GM12864 (cell line): ENCODE results near the gene NGB.
"Not testable (repeated sequence)": the region's sequence is repeated elsewhere in the genome, so short reads cannot be mapped to it uniquely, and the experiment has no call there.

Experiments
- DNase-seq: peaks from one replicate; pipeline ENCODE4 v3.0.0-alpha.2; 2011; ENCODE audit warnings: low read depth
- H3K4me3 ChIP-seq: 2 replicates; pipeline ENCODE4 v1.5.1; 2011; ENCODE audit warnings: mild to moderate bottlenecking, low read depth, low read length, control low read depth
- TF ChIP-seq, protein P1 (sequence below): IDR thresholded peaks from 2 replicates; pipeline ENCODE4 v1.5.1; 2011; ENCODE audit warnings: low read depth, mild to moderate bottlenecking, moderate library complexity, low read length, control low read depth, inconsistent platforms; ENCODE audit errors: missing control alignments

The NGB gene, protein sequence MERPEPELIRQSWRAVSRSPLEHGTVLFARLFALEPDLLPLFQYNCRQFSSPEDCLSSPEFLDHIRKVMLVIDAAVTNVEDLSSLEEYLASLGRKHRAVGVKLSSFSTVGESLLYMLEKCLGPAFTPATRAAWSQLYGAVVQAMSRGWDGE

DNA sequence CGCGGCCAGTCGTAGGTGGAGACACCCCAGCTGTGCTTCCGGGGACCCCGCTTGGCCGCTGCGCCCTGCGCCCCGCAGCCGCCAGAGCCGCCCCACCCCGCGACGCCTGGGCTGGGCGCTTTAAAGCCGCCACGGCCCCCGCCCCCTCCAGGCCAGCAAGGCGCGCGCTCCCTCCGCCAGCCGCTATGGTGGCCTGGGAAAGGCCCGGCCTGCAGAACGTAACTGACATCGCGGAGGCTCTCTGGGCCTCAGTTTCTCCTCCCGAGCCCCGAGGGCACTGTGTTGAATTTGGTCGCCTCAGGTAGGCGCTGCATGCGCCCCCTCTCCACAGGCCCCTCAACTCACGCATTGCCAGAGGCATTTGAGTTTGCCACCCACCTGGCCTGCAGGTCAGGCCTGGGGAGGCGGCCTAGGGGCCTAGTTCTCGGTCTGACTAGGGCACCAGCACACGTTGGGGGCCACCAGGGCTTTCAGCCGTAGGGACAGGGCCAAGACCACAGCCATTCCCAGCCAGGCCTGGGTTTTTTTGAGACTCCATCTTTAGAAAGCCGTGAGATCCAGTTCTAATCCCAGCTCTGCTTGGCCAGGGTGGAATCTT is at the start of gene NGB:
Gene NGB, minus strand, starts transcription at position 94 of the 598 bp plus-strand sequence. CDS start 269 bp downstream, outside the sequence.
- no peak for DNase-seq
- TF ChIP-seq, protein P1, sequence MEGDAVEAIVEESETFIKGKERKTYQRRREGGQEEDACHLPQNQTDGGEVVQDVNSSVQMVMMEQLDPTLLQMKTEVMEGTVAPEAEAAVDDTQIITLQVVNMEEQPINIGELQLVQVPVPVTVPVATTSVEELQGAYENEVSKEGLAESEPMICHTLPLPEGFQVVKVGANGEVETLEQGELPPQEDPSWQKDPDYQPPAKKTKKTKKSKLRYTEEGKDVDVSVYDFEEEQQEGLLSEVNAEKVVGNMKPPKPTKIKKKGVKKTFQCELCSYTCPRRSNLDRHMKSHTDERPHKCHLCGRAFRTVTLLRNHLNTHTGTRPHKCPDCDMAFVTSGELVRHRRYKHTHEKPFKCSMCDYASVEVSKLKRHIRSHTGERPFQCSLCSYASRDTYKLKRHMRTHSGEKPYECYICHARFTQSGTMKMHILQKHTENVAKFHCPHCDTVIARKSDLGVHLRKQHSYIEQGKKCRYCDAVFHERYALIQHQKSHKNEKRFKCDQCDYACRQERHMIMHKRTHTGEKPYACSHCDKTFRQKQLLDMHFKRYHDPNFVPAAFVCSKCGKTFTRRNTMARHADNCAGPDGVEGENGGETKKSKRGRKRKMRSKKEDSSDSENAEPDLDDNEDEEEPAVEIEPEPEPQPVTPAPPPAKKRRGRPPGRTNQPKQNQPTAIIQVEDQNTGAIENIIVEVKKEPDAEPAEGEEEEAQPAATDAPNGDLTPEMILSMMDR, result no peak
- H3K4me3 ChIP-seq, result no peak within 1 kb of the TSS

DNA sequence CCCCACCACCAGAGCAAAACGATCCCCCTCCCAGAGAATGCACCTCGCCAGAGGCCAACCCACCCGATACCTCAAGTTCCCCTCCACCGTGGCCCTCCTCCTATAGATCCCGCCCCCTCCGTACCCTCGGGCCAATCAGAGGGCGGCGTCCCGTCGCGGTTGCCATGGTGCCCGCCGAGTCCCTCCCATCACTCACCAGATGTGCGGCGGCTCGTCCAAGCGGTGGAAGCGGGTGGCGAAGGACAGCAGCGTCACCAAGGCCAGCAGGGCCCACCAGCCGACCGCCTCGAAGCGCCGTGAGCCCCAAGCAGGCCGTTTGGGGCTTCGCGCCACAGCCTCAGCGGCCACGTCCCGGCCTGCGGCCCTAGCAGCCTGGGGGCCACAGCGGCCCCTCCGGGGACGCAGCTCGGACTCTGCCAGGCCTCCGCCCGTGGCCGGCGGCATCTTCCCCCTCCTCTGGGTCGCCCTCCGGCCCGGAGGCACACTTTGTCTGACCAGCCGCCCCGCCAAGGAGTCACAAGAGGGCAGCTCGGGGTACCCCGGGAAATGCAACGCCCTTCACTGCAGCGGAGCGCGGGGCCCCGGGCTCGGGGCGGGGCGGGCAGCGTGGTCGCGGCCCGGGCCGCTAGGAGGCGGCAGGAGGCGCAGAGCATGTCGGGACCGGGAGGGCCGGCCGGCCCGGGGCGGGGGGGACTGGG is 49.4 kb upstream of the NGB start, which contains the start of gene POMT2:
Gene POMT2, minus strand, starts transcription at position 646 of the 698 bp plus-strand sequence. Its CDS starts 202 bp downstream, at position 444.
- TF ChIP-seq, protein P1, result peak; percentile 25
- peak within 1 kb of the TSS; percentile 91 for H3K4me3 ChIP-seq
- DNase-seq, result peak; percentile 62

DNA sequence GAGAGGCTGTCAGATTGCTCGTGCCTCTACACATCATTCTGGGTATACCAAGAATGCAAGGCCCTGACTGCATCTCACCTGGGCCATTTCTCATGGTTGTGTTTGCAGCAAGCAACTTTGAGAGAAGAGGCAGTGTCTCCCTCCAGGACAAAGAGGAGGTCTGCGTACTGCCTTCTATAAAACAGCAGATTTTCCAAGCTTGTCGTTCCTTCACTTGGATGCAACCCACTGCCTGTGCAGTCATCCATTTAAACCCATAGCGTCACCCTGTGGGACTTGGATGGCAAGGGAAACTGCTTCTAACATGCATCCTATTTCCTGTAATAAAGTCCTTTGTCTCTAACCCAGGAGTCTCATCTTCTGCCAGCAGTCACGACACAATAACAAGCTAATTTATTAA is 48.4 kb upstream of the NGB start:
- H3K4me3 ChIP-seq, result no peak overlapping the region
- no peak for DNase-seq
- TF ChIP-seq, protein P1, result no peak

DNA sequence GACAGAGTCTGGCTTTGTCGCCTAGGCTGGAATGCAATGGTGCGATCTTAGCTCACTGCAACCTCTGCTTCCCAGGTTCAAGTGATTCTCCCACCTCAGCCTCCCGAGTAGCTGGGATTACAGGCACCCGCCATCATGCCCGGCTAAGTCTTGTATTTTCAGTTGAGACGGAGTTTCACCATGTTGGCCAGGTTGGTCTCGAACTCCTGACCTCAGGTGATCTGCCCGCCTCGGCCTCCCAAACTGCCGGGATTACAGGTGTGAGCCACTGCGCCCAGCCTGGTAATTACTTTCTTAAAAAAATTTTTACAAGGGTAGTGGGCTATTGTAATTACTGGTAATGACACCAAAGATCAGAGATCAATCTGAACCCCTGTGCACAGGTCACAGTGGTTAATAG is 47.8 kb upstream of the NGB start:
- H3K4me3 ChIP-seq, result not testable (repeated sequence)

DNA sequence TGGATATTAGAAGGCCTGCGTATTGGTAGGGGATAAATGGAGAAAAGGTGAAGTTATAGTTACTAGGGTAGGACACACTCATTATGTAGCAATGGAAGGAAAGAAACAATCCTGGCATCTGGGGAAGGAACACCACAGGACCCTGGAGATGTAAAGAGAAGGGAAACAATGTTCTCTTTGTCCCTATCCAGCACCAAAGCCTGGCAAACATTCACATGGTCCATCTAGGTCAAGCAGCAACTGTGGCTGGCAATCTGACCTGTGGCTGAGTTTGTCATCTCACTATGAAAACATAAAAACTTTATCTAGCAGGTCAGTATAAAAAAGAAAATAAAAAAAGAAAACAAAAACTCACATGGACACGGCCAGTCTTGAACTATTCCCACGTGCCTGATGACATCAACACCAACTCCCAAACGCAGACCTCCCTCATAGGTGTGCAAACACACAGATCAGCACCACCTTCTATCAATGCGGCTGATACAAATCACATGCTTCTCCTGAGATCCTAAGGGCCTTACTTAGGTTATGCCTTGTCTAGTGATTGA is 47.1 kb upstream of the NGB start:
- no peak for DNase-seq
- no peak overlapping the region for H3K4me3 ChIP-seq
- TF ChIP-seq, protein P1, result no peak

More for the DNA sequence above, 47.8 kb upstream of the NGB start:
- not testable (repeated sequence) for DNase-seq

DNA sequence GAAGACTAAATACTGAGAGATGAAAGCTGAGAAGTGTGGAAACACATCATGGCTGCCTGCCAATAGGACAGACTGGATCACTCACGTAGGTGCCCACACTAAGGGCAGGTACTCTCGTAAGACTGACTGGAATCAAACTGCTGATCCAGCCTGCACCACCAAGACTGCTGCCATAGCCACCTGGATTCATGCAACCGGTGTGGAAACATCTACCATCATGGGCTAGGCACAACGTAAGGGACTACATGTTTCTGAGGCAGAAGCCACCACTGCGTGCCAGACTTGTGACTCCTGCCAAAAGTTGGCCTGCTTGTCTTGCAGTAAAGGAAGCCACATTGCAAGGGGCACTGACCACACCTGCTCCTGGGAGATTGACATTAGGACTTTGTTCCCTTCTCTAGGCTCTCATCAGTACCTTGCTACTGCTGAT is 45.9 kb upstream of the NGB start:
- no peak for DNase-seq
- no peak overlapping the region for H3K4me3 ChIP-seq
- TF ChIP-seq, protein P1, result no peak

DNA sequence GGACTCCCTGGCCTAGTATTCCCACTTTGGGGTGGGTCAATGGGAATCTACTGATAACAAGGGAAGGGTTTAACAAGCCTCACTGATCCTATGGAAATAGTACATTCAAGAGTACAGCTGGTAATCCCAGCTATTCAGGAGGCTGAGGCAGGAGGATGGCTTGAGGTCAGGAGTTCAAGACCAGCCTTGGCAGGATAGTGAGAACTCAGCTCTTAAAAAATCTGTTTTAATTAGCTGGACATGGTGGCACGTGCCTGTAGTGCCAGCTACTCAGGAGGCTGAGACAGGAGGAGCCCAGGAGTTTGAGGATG is 45.1 kb upstream of the NGB start:
- TF ChIP-seq, protein P1, result no peak
- no peak for DNase-seq
- no peak overlapping the region for H3K4me3 ChIP-seq
